Measurements from ENCODE around the gene COL6A1.
"Not testable (repeated sequence)": the region's sequence is repeated elsewhere in the genome, so short reads cannot be mapped to it uniquely, and the experiment has no call there.

Gene COL6A1

GRCh38 chr21:46005894-46006546 is 24.4 kb downstream of the COL6A1 start:
- DNase-seq (ENCODE audit: low read depth in 2 of 2), result not testable (repeated sequence)

- no peak for DNase-seq (ENCODE audit: low read depth in 2 of 2)
These were observed 25.2 kb downstream of the COL6A1 start for GRCh38 chr21:46006547-46007491.

- no peak for DNase-seq (ENCODE audit: low read depth in 2 of 2)
These were observed 25.9 kb downstream of the COL6A1 start for GRCh38 chr21:46007492-46007868.

DNA sequence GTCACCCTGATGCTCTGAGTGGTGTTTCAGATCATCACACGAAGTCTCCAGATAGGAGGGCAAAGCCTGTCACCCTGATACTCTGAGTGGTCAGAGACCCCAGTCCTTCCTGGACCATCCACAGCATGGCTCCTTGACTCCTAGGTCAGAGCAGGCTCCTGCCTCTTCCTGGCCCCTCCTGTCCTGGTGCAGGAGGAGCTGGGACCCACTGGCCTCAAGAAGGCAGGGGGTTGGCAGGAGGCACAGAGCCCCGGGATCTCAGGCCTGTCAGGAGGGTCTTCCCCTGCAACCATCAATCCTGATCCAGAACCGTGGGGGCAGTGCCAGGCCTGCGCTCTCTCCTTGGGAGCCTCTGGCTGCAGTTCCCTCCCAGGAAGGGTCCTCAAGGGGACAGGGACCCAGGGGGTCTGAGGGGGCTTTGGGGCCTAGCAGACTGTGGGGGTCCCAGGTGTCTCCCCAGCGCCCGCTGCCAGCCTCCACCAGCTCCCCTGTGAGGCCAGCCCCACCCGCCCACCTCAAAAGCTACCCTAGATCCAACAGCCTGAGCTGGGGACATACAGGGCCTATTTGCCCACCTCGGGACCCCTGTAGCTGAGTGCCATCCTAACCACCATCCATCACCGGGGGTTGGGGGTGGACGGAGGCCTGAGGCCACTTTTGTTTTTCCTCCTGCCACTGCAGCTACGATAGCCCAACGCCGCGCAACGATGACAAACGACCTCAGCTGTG is 27.5 kb downstream of the COL6A1 start:
- DNase-seq (ENCODE audit: low read depth in 2 of 2), result no peak

DNA sequence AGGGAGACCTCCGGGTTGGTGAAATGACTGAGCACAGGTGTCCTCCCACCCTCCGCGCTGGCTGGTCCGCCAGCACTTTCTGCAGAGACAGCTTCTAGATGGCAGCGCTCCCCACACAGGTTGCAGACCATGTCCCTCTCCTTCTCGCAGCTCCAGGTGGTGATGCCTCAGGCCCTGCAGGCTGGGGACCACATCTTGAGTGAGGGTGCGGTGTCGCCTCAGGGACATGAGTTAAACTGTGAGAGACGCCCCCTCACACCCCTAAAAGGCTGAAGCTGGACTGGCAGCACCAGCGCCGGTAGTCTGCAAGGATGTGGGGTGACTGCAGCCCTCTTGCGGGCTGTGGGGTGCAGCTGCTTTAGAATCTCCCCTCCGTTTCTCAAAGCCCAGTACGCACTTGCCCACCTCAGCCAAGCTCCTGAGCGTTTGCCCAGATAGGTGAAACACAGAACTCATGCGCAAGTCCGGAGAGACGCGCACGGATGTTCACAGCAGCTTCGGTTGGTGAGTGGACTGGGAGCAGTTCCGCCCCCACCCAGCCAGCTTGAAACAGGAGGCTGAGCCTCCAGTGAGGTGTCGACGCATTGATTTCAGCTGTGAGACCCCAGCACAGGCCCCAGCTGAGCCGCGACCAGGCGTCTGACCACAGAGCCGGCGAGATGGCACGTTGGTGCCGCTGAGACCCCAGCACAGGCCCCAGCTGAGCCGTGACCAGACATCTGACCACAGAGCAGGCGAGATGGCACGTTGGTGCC is 28.6 kb downstream of the COL6A1 start:
- DNase-seq (ENCODE audit: low read depth in 2 of 2), result no peak

DNA sequence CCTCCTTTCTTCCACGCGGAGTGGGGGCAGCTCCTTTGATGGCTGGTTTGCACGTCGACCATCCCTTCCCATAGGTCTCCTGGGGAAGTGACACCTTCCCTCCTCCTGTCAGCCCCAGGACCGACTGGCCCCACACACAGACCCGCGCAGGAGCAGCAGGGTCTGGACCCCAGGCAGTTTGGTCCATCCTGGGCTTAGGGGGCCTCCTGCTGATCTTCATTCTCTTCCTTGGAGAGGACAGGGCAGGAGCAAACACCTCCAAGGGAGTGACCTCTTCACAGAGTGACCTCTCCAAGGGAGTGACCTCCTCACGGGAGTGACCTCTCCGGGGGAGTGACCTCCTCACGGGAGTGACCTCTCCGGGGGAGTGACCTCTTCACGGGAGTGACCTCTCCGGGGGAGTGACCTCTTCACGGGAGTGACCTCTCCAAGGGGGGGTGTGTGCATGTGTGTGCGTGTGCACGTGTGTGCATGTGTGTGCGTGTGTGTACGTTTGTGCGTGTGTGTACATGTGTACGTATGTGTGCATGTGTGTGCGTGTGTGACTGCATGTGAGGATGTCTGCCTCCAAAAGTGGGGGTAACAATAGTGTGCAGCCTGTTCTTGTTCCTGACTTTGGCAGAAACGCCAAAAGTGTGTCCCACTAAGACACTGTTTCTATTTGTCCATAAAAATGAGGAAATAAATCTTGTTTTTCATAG is 29.8 kb downstream of the COL6A1 start:
- no peak for DNase-seq (ENCODE audit: low read depth in 2 of 2)

DNA sequence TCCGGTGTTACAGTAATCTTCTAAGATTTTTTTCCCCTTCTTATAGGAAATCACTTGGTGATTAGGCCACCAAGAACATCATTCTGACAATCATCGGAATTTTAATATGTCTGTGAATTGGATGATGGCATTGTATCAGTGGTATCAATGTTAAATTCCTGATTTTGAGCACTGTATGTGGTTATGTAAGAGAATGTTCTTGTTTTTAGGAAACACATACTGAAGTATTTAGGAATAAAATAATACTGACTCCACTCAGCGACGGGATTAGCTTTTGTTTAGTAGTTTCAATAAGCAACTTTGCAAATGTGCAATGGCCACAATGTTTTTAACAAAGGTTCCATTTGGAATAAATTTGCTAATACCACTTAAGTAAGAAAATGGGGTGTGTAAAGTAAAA is 30.6 kb downstream of the COL6A1 start:
- no peak for DNase-seq (ENCODE audit: low read depth in 2 of 2)

- DNase-seq (ENCODE audit: low read depth in 2 of 2), result no peak
These were observed 33.3 kb downstream of the COL6A1 start for GRCh38 chr21:46014828-46015227.

GRCh38 chr21:46017148-46017547 is 35.6 kb downstream of the COL6A1 start:
- no peak for DNase-seq (ENCODE audit: low read depth in 2 of 2)

- DNase-seq (ENCODE audit: low read depth in 2 of 2), result no peak
These were observed 36.1 kb downstream of the COL6A1 start for GRCh38 chr21:46017695-46018094.

- no peak for DNase-seq (ENCODE audit: low read depth in 2 of 2)
These were observed 37.0 kb downstream of the COL6A1 start for GRCh38 chr21:46018615-46019014.

GRCh38 chr21:46020581-46020980 is 39.0 kb downstream of the COL6A1 start:
- no peak for DNase-seq (ENCODE audit: low read depth in 2 of 2)

DNA sequence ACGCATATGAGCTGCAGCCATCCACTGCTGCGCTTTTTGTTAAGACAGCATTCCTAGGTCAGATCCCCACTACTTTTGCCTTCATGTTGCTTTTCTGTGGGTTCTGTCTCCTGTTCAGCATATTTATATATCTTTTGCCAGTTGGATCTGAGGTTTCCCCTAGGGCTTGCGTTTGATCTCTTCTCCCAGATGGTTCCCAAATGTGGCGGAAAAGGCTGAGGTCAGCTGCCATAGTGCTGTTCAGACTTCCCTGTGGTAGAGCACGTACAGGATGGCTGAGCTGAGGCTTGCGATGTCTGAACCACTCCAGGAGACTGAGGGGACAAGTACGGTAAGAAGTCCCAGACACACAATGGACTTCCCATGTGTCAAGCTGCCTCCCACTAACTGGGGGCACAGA is 39.8 kb downstream of the COL6A1 start:
- no peak for DNase-seq (ENCODE audit: low read depth in 2 of 2)

- no peak for DNase-seq (ENCODE audit: low read depth in 2 of 2)
These were observed 40.5 kb downstream of the COL6A1 start for GRCh38 chr21:46021978-46022544.

DNA sequence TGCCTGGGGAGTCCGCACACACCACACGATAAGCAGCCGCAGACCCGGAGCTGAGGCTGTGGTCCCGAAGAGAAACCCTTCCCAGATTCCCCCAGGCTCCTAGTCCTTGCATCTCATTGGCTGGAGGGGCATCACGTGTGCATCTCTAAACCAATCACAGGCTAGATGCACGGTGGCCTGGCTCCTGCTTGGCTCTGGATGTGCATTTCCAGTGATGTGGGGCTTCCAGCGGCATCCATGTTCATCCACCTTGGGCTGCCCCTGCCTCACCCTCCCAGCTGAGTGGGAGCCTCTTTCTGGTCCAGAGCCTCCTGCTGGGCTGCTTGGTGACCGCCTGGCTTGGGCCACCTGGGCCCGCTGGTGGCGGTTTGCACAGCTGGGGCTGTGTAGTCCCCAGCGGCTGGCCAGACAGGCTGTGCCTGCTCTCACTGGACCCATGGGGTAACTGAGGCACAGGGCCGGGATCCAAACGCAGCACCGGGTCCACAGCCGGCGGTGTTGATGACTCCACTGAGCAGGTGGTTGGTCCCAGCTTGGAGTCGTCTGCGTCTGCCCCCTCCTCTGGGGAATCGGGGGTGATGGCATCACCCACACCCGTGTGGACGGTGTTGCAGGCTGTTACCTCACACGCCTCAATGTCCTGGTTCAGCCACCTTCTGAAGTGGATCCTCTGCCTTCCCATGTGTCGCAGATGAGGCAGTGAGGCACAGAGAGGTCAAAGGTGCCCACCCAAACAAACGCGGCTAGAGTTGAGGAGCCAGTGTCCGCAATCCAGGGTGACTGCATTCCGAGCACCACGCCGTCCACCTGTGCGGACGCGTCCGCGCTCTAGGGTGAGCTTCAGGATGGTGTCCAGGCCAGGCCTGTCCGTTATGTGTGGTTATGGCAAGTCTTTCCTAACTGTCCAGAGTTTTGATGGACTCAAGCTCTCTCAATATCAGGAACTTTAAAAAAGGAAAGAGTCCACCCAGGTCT is 41.3 kb downstream of the COL6A1 start:
- no peak for DNase-seq (ENCODE audit: low read depth in 2 of 2)

DNA sequence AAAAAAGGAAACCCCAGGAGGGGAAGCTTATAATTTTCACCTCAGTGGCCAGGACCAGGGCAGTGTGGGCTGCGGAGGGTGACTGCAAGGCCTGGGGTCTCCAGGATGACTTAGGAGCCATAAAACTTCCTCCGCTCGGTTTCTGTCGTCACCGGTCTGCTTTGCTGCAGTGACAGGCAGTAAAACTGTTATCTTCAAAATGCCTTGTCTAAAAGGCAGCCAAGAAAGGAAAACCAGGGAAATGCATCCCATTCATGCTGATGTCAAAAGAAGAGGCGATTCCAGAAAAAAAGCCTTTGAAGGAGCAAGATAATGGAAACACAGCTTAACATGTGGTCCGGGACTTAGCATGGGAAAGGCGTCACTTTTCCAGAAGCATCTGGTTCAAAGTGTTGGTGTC is 42.0 kb downstream of the COL6A1 start:
- DNase-seq (ENCODE audit: low read depth in 2 of 2), result no peak

DNA sequence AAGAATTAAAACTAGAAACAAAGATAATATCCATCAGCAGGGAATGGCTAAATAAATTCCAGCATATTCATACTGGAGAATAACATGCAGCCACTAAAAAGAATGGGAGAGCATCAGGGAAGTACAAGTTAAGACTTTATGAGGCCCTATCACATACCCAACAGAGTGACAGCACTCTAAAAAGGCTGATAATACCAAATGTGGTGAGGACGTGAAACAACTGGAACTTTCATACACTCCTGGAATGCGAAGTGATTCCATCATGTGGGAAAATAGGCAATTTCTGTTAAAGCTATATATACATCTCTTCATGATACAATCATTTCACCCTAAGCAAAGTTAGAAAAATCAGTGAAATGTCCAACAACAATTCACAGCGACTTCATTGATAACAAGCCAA is 42.6 kb downstream of the COL6A1 start:
- no peak for DNase-seq (ENCODE audit: low read depth in 2 of 2)

- no peak for DNase-seq (ENCODE audit: low read depth in 2 of 2)
These were observed 43.7 kb downstream of the COL6A1 start for GRCh38 chr21:46025113-46025770.

GRCh38 chr21:46027851-46028493 is 46.4 kb downstream of the COL6A1 start:
- no peak for DNase-seq (ENCODE audit: low read depth in 2 of 2)

Measured in stimulated activated CD4-positive, alpha-beta T cell treated with anti-CD3 and anti-CD28 coated beads, Interleukin-15, amount 100 ng/mL, for 48 hours (primary cell).